ENCODE data around the gene PTCH2.

The PTCH2 gene

DNA sequence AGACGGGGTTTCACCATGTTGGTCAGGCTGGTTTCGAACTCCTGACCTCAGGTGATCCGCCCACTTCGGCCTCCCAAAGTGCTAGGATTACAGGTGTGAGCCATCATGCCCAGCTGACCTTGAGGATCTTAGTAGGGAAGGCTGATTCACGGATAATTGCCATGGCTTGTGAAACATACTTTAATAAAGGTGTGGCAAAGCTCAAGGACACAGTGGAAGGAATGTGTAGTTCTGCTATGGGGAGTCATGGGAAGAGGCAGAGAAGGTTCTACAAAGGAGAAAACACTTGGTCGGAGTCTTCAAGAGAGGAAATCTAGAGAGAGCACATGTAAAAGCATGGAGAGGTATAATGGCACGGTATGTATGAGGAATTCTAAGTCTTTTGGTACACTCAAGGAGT is 12.7 kb upstream of the PTCH2 start:
- H3K79me2 ChIP-seq (ENCODE audit: low read length), result no peaks in the 10 kb centered on the region

DNA sequence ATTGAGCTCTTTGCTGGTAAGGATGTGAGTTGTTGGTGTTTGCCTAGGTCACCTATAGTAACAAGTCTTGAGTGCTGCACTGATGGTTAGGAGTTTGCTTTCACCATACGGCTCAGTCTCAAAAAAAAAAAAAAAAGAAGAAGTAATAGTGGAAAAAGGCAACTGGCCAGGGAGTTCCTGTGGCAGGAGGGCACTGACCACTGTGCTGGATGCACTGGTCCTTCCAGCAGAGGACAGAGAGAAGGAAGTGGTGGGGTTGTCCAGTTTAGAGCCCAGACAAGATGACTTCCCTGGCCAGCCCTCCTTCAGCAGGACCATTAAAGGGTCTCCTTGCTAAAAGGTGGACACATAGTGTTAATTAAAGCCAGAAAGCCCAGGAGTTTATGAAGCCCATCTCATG is 11.9 kb upstream of the PTCH2 start:
- no peak for TF ChIP-seq EZH2phosphoT487 (IDR thresholded peaks at IDR 0.05; ENCODE audit: low read depth)
- TF ChIP-seq, protein P1, sequence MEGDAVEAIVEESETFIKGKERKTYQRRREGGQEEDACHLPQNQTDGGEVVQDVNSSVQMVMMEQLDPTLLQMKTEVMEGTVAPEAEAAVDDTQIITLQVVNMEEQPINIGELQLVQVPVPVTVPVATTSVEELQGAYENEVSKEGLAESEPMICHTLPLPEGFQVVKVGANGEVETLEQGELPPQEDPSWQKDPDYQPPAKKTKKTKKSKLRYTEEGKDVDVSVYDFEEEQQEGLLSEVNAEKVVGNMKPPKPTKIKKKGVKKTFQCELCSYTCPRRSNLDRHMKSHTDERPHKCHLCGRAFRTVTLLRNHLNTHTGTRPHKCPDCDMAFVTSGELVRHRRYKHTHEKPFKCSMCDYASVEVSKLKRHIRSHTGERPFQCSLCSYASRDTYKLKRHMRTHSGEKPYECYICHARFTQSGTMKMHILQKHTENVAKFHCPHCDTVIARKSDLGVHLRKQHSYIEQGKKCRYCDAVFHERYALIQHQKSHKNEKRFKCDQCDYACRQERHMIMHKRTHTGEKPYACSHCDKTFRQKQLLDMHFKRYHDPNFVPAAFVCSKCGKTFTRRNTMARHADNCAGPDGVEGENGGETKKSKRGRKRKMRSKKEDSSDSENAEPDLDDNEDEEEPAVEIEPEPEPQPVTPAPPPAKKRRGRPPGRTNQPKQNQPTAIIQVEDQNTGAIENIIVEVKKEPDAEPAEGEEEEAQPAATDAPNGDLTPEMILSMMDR (IDR thresholded peaks at IDR 0.05; ENCODE audit: low read depth, low read length), result no peak
- H3K27me3 ChIP-seq (ENCODE audit: low read depth, low read length), result no peaks in the 10 kb centered on the region
- H3K4me1 ChIP-seq (ENCODE audit: low read length), result peaks cover 15% of the 10 kb centered on the region
- H3K4me3 ChIP-seq (ENCODE audit: low read length), result no peak overlapping the region
- no peak overlapping the region for H2AFZ ChIP-seq (ENCODE audit: low read depth, low read length)
- no peak overlapping the region for H3K9ac ChIP-seq (ENCODE audit: low read length)
- H3K36me3 ChIP-seq (replicated peaks; ENCODE audit: low read depth, low read length), result no peaks in the 10 kb centered on the region
- H4K20me1 ChIP-seq (ENCODE audit: insufficient read depth, low read length), result no peaks in the 10 kb centered on the region
- H3K27ac ChIP-seq (ENCODE audit: low read length), result no peak overlapping the region
- H3K9me3 ChIP-seq (ENCODE audit: insufficient read depth, low read length), result no peaks in the 10 kb centered on the region
- H3K79me2 ChIP-seq (ENCODE audit: low read length), result no peaks in the 10 kb centered on the region
- no peak overlapping the region for H3K4me2 ChIP-seq (ENCODE audit: low read length)

More for the DNA sequence above, 12.7 kb upstream of the PTCH2 start:
- Histone ChIP-seq H3K4me1 (ENCODE audit: low read length) (peaks cover 22% of the 10 kb centered on the region), H3K36me3 (replicated peaks; ENCODE audit: low read depth, low read length) (no peaks in the 10 kb centered on the region), H4K20me1 (ENCODE audit: insufficient read depth, low read length) (no peaks in the 10 kb centered on the region), H3K9me3 (ENCODE audit: insufficient read depth, low read length) (no peaks in the 10 kb centered on the region), H2AFZ (ENCODE audit: low read depth, low read length) (no peak overlapping the region), H3K9ac (ENCODE audit: low read length) (no peak overlapping the region), H3K27me3 (ENCODE audit: low read depth, low read length) (no peaks in the 10 kb centered on the region), H3K27ac (ENCODE audit: low read length) (no peak overlapping the region), H3K4me2 (ENCODE audit: low read length) (no peak overlapping the region), H3K4me3 (ENCODE audit: low read length) (no peak overlapping the region)
- no peak for TF ChIP-seq EZH2phosphoT487 (IDR thresholded peaks at IDR 0.05; ENCODE audit: low read depth)
- TF ChIP-seq, protein P1 (IDR thresholded peaks at IDR 0.05; ENCODE audit: low read depth, low read length), result no peak

DNA sequence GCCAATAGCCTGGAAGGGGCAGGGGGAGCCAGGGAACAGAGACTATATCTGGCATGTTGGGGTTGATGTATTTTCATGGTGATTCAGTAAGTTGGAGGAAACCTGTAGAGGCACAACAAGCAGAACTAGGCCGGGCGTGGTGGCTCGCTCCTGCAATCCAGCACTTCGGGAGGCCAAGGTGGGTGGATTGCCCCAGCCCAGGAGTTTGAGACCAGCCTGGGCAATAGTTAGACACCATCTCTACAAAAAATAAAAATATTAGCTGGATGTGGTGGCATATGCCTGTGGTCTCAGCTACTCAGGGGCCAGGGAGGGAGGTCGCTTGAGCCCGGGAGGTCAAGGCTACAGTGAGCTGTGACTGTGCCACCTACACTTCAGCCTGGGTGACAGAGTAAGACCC is 10.1 kb upstream of the PTCH2 start:
- no peaks in the 10 kb centered on the region for H3K79me2 ChIP-seq (ENCODE audit: low read length)

DNA sequence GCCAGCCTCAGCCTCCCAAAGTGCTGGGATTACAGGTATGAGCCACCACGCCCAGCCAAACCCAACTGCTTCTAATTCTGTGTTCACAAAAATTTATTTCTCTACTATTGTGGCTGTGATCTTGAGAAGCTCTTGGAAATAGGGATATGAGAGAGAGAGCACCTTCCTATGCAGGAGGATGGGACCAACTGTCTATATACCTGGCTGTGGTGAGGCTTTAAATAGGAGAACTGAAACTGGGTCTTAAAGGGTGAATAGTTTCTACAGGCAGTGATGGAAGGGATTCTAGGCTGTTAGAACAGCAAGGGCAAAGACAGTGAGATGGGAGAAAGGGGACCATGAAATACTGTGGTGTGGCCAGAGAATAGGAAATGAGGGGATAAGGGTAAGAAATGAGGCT is 8.3 kb upstream of the PTCH2 start:
- Histone ChIP-seq H3K4me1 (ENCODE audit: low read length) (peaks cover 7% of the 10 kb centered on the region), H3K79me2 (ENCODE audit: low read length) (no peaks in the 10 kb centered on the region)
- no peak for TF ChIP-seq EZH2phosphoT487 (IDR thresholded peaks at IDR 0.05; ENCODE audit: low read depth)
- TF ChIP-seq, protein P1 (IDR thresholded peaks at IDR 0.05; ENCODE audit: low read depth, low read length), result no peak

More for the DNA sequence above, 10.1 kb upstream of the PTCH2 start:
- H3K4me3 ChIP-seq (ENCODE audit: low read length), result no peak overlapping the region
- no peak for TF ChIP-seq EZH2phosphoT487 (IDR thresholded peaks at IDR 0.05; ENCODE audit: low read depth)
- TF ChIP-seq, protein P1 (IDR thresholded peaks at IDR 0.05; ENCODE audit: low read depth, low read length), result no peak
- H2AFZ ChIP-seq (ENCODE audit: low read depth, low read length), result no peak overlapping the region
- H3K27me3 ChIP-seq (ENCODE audit: low read depth, low read length), result no peaks in the 10 kb centered on the region
- no peak overlapping the region for H3K4me2 ChIP-seq (ENCODE audit: low read length)
- H3K27ac ChIP-seq (ENCODE audit: low read length), result no peak overlapping the region
- H3K4me1 ChIP-seq (ENCODE audit: low read length), result peaks cover 14% of the 10 kb centered on the region
- H3K36me3 ChIP-seq (replicated peaks; ENCODE audit: low read depth, low read length), result no peaks in the 10 kb centered on the region
- H3K9ac ChIP-seq (ENCODE audit: low read length), result no peak overlapping the region
- H4K20me1 ChIP-seq (ENCODE audit: insufficient read depth, low read length), result no peaks in the 10 kb centered on the region
- H3K9me3 ChIP-seq (ENCODE audit: insufficient read depth, low read length), result no peaks in the 10 kb centered on the region

More for the DNA sequence above, 8.3 kb upstream of the PTCH2 start:
- no peak overlapping the region for H3K4me2 ChIP-seq (ENCODE audit: low read length)
- no peaks in the 10 kb centered on the region for H3K36me3 ChIP-seq (replicated peaks; ENCODE audit: low read depth, low read length)
- no peaks in the 10 kb centered on the region for H3K9me3 ChIP-seq (ENCODE audit: insufficient read depth, low read length)
- no peak overlapping the region for H3K4me3 ChIP-seq (ENCODE audit: low read length)
- H3K9ac ChIP-seq (ENCODE audit: low read length), result no peak overlapping the region
- no peaks in the 10 kb centered on the region for H4K20me1 ChIP-seq (ENCODE audit: insufficient read depth, low read length)
- no peaks in the 10 kb centered on the region for H3K27me3 ChIP-seq (ENCODE audit: low read depth, low read length)
- H2AFZ ChIP-seq (ENCODE audit: low read depth, low read length), result no peak overlapping the region
- H3K27ac ChIP-seq (ENCODE audit: low read length), result no peak overlapping the region

All from OCI-LY3 (cell line).